ENCODE data around the gene HS3ST4. TPM values are rescaled to one million over a fixed set of nuclear protein-coding genes. Genes with fewer than 3 reads are reported as not detected.
"Not testable (repeated sequence)": the region's sequence is repeated elsewhere in the genome, so short reads cannot be mapped to it uniquely, and the experiment has no call there.

Gene HS3ST4
- total RNA-seq, 6 experiments from 2014 or later, result not detected

DNA sequence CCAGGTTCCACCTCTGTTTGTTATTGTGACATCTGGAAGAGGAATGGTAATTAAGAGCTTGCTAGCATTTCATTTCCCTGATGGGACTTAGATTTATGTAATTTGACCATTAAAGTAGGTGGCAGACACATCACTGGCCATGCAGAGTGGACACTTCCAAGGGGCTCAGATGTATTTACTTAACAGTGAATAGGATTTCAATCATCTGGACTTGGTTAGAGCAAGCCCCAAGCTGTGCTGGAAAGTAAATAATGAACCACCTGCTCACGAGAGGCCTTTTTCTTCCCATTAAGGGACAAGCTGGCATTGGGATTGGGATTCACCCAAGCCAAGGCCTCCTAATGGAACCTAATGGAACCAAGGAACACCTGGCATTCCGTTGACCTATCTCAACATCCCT lies 395.3 kb downstream of the HS3ST4 start:
- 36% methylated on average over 2 of the region's 2 CpGs for WGBS (ENCODE audit: insufficient coverage, low coverage, low lambda C conversion rate, missing lambda C conversion rate)
- no peak for ATAC-seq
- H3K27me3 ChIP-seq, result no peaks in the 10 kb centered on the region
- H3K4me1 ChIP-seq, result no peaks in the 10 kb centered on the region
- H3K9me3 ChIP-seq, result no peaks in the 10 kb centered on the region
- H3K4me3 ChIP-seq, result no peak overlapping the region
- H3K27ac ChIP-seq, result no peak overlapping the region
- intact Hi-C loops (cut with DNase I), result no loop called here
- no peak for TF ChIP-seq CTCF (IDR thresholded peaks at IDR 0.05)
- TF ChIP-seq POLR2A (IDR thresholded peaks at IDR 0.05), result no peak
- DNase-seq, result no peak
- no peaks in the 10 kb centered on the region for H3K36me3 ChIP-seq

- no peaks in the 10 kb centered on the region for H3K27me3 ChIP-seq
- intact Hi-C loops (cut with DNase I), result no loop called here
- TF ChIP-seq POLR2A (IDR thresholded peaks at IDR 0.05) (no peak), CTCF (IDR thresholded peaks at IDR 0.05) (no peak)
- H3K36me3 ChIP-seq, result no peaks in the 10 kb centered on the region
- WGBS (ENCODE audit: insufficient coverage, low coverage, low lambda C conversion rate, missing lambda C conversion rate), result 63% methylated on average over 1 of the region's 1 CpG
- no peaks in the 10 kb centered on the region for H3K4me1 ChIP-seq
- no peak overlapping the region for H3K4me3 ChIP-seq
- ATAC-seq (no peak), DNase-seq (no peak)
- no peak overlapping the region for H3K27ac ChIP-seq
- no peaks in the 10 kb centered on the region for H3K9me3 ChIP-seq
These were observed 399.8 kb downstream of the HS3ST4 start for GRCh38 chr16:26091511-26091910.

DNA sequence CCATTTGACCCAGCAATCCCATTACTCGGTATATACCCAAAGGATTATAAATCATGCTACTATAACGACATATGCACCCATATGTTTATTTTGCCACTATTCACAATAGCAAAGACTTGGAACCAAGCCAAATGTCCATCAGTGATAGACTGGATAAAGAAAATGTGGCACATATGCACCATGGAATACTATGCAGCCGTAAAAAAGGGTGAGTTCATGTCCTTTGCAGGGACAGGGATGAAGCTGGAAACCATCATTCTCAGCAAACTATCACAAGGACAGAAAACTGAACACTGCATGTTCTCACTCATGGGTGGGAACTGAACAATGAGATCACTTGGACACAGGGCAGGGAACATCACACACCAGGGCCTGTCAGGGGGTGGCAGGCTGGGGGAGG lies 406.4 kb downstream of the HS3ST4 start:
- 55% methylated on average over 3 of the region's 3 CpGs for WGBS (ENCODE audit: insufficient coverage, low coverage, low lambda C conversion rate, missing lambda C conversion rate)
- intact Hi-C loops (cut with DNase I); ATAC-seq: not testable (repeated sequence)

DNA sequence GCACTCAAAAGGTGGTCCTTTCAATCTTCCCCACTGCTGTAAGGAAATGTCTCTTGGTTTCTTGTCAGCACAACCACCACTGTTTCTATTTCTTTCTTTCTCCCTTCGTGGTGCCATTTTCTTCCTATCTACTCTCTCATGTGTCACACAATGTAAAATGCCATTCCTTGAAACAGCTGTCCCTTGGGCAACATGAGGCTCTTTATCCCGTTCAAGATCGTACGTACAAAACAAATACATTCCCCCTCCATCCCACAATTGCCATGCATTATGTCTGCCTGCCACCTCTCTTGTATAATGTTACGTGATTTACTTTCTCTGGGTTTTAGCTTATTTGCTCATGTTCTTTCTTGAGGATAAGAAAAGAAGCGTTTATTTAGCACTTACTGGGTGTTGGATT lies 410.6 kb downstream of the HS3ST4 start:
- intact Hi-C loops (cut with DNase I), result no loop called here
- ATAC-seq (no peak), DNase-seq (no peak)
- no peaks in the 10 kb centered on the region for H3K4me1 ChIP-seq
- no peaks in the 10 kb centered on the region for H3K27me3 ChIP-seq
- H3K36me3 ChIP-seq, result no peaks in the 10 kb centered on the region
- 48% methylated on average over 6 of the region's 6 CpGs for WGBS (ENCODE audit: insufficient coverage, low coverage, low lambda C conversion rate, missing lambda C conversion rate)
- TF ChIP-seq POLR2A (IDR thresholded peaks at IDR 0.05), result no peak
- TF ChIP-seq CTCF (IDR thresholded peaks at IDR 0.05), result no peak
- no peaks in the 10 kb centered on the region for H3K9me3 ChIP-seq
- H3K4me3 ChIP-seq, result no peak overlapping the region
- no peak overlapping the region for H3K27ac ChIP-seq

More for the DNA sequence above, 406.4 kb downstream of the HS3ST4 start:
- not testable (repeated sequence) for DNase-seq, H3K27ac ChIP-seq, H3K9me3 ChIP-seq, H3K27me3 ChIP-seq, H3K36me3 ChIP-seq, H3K4me1 ChIP-seq, H3K4me3 ChIP-seq

GRCh38 chr16:26108836-26109505 lies 417.2 kb downstream of the HS3ST4 start:
- H3K36me3 ChIP-seq, result no peaks in the 10 kb centered on the region
- H3K4me1 ChIP-seq, result no peaks in the 10 kb centered on the region
- DNase-seq (no peak), ATAC-seq (no peak)
- H3K27ac ChIP-seq, result no peak overlapping the region
- 71% methylated on average over 13 of the region's 13 CpGs for WGBS (ENCODE audit: insufficient coverage, low coverage, low lambda C conversion rate, missing lambda C conversion rate)
- no peaks in the 10 kb centered on the region for H3K9me3 ChIP-seq
- TF ChIP-seq CTCF (IDR thresholded peaks at IDR 0.05) (no peak), POLR2A (IDR thresholded peaks at IDR 0.05) (no peak)
- intact Hi-C loops (cut with DNase I), result no loop called here
- H3K27me3 ChIP-seq, result no peaks in the 10 kb centered on the region
- no peak overlapping the region for H3K4me3 ChIP-seq
